Measurements from ENCODE around the gene IRAK1. TPM values are rescaled to one million over a fixed set of nuclear protein-coding genes. Genes with fewer than 3 reads are reported as not detected.

IRAK1 gene
- total and polyA plus RNA-seq, 9 of the 15 experiments (the other 6 are each of a cell fraction or from before 2014, with no cell fraction given): 11.6 to 261 (median 91.6) TPM

- TF ChIP-seq, protein P1, sequence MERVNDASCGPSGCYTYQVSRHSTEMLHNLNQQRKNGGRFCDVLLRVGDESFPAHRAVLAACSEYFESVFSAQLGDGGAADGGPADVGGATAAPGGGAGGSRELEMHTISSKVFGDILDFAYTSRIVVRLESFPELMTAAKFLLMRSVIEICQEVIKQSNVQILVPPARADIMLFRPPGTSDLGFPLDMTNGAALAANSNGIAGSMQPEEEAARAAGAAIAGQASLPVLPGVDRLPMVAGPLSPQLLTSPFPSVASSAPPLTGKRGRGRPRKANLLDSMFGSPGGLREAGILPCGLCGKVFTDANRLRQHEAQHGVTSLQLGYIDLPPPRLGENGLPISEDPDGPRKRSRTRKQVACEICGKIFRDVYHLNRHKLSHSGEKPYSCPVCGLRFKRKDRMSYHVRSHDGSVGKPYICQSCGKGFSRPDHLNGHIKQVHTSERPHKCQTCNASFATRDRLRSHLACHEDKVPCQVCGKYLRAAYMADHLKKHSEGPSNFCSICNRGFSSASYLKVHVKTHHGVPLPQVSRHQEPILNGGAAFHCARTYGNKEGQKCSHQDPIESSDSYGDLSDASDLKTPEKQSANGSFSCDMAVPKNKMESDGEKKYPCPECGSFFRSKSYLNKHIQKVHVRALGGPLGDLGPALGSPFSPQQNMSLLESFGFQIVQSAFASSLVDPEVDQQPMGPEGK (CRISPR knock-in tag; IDR thresholded peaks at IDR 0.05; ENCODE audit: borderline replicate concordance): no peak
- TF ChIP-seq ZNF140 (CRISPR knock-in tag; IDR thresholded peaks at IDR 0.05) (no peak), CBX5 (IDR thresholded peaks at IDR 0.05; ENCODE audit: borderline replicate concordance, low read depth) (no peak), NCOA2 (IDR thresholded peaks at IDR 0.05; ENCODE audit: partially characterized antibody in 2 of 2) (no peak), BMI1 (IDR thresholded peaks at IDR 0.05; ENCODE audit: low read length) (no peak), SP2 (IDR thresholded peaks at IDR 0.05; ENCODE audit: extremely low read depth, low read depth, low read length, poor library complexity, severe bottlenecking) (no peak), ZNF212 (CRISPR knock-in tag; IDR thresholded peaks at IDR 0.05) (no peak), SMAD4 (CRISPR knock-in tag; conservative IDR thresholded peaks at IDR 0.05) (peak; percentile 64; the same call in 1 of the 2 replicates), CTCF (IDR thresholded peaks at IDR 0.05 in 2 of 3, conservative IDR thresholded peaks at IDR 0.05 in 1 of 3; ENCODE audit: insufficient read depth in 2 of 3, low read depth in 1 of 3, low read length in 3 of 3) (no peak), FOXA3 (CRISPR knock-in tag; conservative IDR thresholded peaks at IDR 0.05 in 1 of 2, IDR thresholded peaks at IDR 0.05 in 1 of 2) (no peak), ZSCAN32 (CRISPR knock-in tag; IDR thresholded peaks at IDR 0.05) (no peak), MYC (IDR thresholded peaks at IDR 0.05; ENCODE audit: low read depth, low read length) (peak; percentile 95), MYC (CRISPR knock-in tag; IDR thresholded peaks at IDR 0.05; ENCODE audit: borderline replicate concordance, low read depth) (no peak), JUND (IDR thresholded peaks at IDR 0.05; ENCODE audit: borderline replicate concordance, low read depth, low read length) (0 out of 2 replicates have a peak, but pooled peaks have one; percentile 35), JUND (tag; IDR thresholded peaks at IDR 0.05; ENCODE audit: borderline replicate concordance, low read depth, low read length) (no peak; the same call in 2 of the 3 replicates), CXXC5 (CRISPR knock-in tag; IDR thresholded peaks at IDR 0.05) (peak; percentile 80), VEZF1 (CRISPR knock-in tag; IDR thresholded peaks at IDR 0.05) (peak; percentile 77), ZNF143 (CRISPR knock-in tag; IDR thresholded peaks at IDR 0.05) (no peak), TRIM28 (IDR thresholded peaks at IDR 0.05) (no peak), ZNF586 (CRISPR knock-in tag; conservative IDR thresholded peaks at IDR 0.05) (no peak), POLR3A (IDR thresholded peaks at IDR 0.05; ENCODE audit: borderline replicate concordance, extremely low read depth, insufficient read depth, insufficient read length) (no peak), HDAC2 (IDR thresholded peaks at IDR 0.05) (no peak)
These were observed at the start of gene IRAK1 (continued) for GRCh38 chrX:154019633-154020528.
